Ishikawa (cell line): Measurements from ENCODE around the gene GDF15.

Experiments
- CEBPB ChIP-seq: IDR thresholded peaks from 2 replicates; pipeline ENCODE4 v1.6.1; 2012
- CREB1 ChIP-seq: IDR thresholded peaks from 2 replicates; pipeline ENCODE4 v1.6.1; 2012; ENCODE audit warnings: low read depth
- EGR1 ChIP-seq: IDR thresholded peaks from 2 replicates; pipeline ENCODE4 v1.6.1; 2012
- EP300 ChIP-seq: IDR thresholded peaks from 2 replicates; pipeline ENCODE4 v1.6.1; 2012; ENCODE audit warnings: borderline replicate concordance
- FOXM1 ChIP-seq: IDR thresholded peaks from 2 replicates; pipeline ENCODE4 v1.6.1; 2012; ENCODE audit warnings: low read depth, borderline replicate concordance
- NFIC ChIP-seq: IDR thresholded peaks from 2 replicates; pipeline ENCODE4 v1.6.1; 2012
- RAD21 ChIP-seq: IDR thresholded peaks from 2 replicates; pipeline ENCODE4 v1.6.1; 2012; ENCODE audit warnings: low read depth
- TAF1 ChIP-seq: IDR thresholded peaks from 2 replicates; pipeline ENCODE4 v1.6.1; 2012; ENCODE audit warnings: low read depth, mild to moderate bottlenecking
- TCF12 ChIP-seq: IDR thresholded peaks from 2 replicates; pipeline ENCODE4 v1.6.1; 2012; ENCODE audit warnings: low read depth
- TEAD4 ChIP-seq: IDR thresholded peaks from 2 replicates; pipeline ENCODE4 v1.6.1; 2012
- YY1 ChIP-seq: IDR thresholded peaks from 2 replicates; pipeline ENCODE4 v1.6.1; 2012; ENCODE audit warnings: low read depth
- ZBTB7A ChIP-seq: IDR thresholded peaks from 2 replicates; pipeline ENCODE4 v1.6.1; 2012; ENCODE audit warnings: low read depth
- TF ChIP-seq, protein P1 (sequence below): IDR thresholded peaks from 2 replicates; pipeline ENCODE4 v1.6.1; 2012; ENCODE audit warnings: low read depth, mild to moderate bottlenecking
- TF ChIP-seq, protein P2 (sequence below): IDR thresholded peaks from 2 replicates; pipeline ENCODE4 v1.6.1; 2012
- TF ChIP-seq, protein P3 (sequence below): IDR thresholded peaks from 2 replicates; pipeline ENCODE4 v1.6.1; 2012

GDF15 gene

DNA sequence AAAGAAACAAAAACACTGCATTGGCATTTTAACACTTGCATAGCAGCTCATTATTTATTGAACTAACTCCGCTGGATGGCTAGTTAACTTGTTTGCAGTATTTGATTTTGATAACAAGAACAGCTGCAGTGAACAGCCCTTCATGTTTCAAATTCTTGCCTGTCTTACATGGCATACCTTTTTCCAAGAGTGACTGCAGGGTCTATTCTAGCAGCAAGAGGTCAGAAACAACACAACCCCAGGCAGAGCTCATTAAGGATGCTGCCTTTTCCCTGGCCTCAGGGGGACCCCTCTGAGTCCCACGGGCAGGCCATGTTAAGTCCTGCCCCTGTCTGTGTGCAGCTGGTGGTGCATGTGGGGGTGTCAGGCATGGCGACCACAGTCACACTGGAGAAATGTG, 28.9 kb upstream of the GDF15 start:
- TF ChIP-seq, protein P1, sequence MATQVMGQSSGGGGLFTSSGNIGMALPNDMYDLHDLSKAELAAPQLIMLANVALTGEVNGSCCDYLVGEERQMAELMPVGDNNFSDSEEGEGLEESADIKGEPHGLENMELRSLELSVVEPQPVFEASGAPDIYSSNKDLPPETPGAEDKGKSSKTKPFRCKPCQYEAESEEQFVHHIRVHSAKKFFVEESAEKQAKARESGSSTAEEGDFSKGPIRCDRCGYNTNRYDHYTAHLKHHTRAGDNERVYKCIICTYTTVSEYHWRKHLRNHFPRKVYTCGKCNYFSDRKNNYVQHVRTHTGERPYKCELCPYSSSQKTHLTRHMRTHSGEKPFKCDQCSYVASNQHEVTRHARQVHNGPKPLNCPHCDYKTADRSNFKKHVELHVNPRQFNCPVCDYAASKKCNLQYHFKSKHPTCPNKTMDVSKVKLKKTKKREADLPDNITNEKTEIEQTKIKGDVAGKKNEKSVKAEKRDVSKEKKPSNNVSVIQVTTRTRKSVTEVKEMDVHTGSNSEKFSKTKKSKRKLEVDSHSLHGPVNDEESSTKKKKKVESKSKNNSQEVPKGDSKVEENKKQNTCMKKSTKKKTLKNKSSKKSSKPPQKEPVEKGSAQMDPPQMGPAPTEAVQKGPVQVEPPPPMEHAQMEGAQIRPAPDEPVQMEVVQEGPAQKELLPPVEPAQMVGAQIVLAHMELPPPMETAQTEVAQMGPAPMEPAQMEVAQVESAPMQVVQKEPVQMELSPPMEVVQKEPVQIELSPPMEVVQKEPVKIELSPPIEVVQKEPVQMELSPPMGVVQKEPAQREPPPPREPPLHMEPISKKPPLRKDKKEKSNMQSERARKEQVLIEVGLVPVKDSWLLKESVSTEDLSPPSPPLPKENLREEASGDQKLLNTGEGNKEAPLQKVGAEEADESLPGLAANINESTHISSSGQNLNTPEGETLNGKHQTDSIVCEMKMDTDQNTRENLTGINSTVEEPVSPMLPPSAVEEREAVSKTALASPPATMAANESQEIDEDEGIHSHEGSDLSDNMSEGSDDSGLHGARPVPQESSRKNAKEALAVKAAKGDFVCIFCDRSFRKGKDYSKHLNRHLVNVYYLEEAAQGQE, result no peak
- TF ChIP-seq YY1, result no peak
- TF ChIP-seq ZBTB7A, result no peak
- TF ChIP-seq, protein P2, sequence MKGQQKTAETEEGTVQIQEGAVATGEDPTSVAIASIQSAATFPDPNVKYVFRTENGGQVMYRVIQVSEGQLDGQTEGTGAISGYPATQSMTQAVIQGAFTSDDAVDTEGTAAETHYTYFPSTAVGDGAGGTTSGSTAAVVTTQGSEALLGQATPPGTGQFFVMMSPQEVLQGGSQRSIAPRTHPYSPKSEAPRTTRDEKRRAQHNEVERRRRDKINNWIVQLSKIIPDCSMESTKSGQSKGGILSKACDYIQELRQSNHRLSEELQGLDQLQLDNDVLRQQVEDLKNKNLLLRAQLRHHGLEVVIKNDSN, result no peak
- no peak for TF ChIP-seq TCF12

DNA sequence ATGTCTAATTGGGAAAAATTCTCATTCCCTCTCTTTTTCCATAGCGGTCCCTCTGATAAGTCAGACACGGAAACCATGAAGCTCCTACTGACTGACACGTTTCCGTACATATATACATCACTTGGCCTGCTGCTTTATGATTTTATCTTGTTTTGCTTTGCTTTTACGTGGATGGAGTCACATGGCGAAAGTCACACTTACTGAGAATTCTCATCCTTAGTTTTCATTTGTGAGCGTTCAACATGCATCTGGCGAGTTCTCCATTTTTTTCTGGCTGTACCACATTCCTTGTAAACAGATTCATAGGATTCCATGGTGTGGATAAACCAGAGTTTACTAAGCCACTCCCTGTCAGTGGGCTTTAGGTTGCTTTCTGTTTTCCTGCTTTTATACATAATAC, 24.3 kb upstream of the GDF15 start:
- TF ChIP-seq TCF12, result no peak
- no peak for TF ChIP-seq NFIC
- TF ChIP-seq EP300, result no peak
- TF ChIP-seq CREB1, result no peak
- no peak for TF ChIP-seq TEAD4
- TF ChIP-seq CEBPB, result no peak
- no peak for TF ChIP-seq YY1
- TF ChIP-seq EGR1, result no peak
- TF ChIP-seq, protein P3, sequence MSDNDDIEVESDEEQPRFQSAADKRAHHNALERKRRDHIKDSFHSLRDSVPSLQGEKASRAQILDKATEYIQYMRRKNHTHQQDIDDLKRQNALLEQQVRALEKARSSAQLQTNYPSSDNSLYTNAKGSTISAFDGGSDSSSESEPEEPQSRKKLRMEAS, result no peak
- TF ChIP-seq, protein P2, result no peak
- no peak for TF ChIP-seq ZBTB7A

DNA sequence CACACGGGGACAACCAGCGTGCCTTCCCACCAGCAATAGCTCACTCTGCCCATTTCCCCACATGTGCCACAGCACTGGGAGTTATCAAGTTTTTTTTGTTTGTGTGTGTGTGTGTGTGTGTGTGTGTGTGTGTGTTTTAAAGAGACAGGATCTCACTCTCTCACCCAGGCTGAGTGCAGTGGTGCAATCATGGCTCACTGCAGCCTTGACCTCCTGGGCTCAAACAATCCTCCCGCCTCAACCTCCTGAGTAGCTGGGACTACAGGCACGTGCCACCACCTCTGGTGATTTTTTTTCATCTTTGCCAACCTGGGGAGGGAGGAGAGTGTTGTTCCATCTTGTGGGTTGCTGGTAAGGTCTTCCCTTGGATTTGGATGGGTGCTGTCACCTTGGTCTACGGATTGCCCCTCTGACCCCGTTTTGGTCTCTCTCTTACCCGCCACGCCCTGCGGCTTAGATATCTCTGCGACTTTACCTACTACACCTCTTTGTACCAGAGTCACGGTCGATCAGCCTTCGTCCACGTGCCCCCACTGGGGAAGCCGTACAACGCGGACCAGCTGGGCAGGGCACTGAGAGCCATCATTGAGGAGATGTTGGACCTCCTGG, 22.9 kb upstream of the GDF15 start:
- TF ChIP-seq EGR1, result no peak
- TF ChIP-seq ZBTB7A, result no peak
- TF ChIP-seq CEBPB, result no peak
- TF ChIP-seq, protein P3, result no peak
- TF ChIP-seq TCF12, result no peak
- no peak for TF ChIP-seq RAD21
- TF ChIP-seq TEAD4, result no peak
- TF ChIP-seq, protein P1, result no peak
- no peak for TF ChIP-seq FOXM1
- no peak for TF ChIP-seq EP300
- TF ChIP-seq TAF1, result no peak
- TF ChIP-seq, protein P2, result no peak
- no peak for TF ChIP-seq YY1
- no peak for TF ChIP-seq CREB1
- no peak for TF ChIP-seq NFIC

DNA sequence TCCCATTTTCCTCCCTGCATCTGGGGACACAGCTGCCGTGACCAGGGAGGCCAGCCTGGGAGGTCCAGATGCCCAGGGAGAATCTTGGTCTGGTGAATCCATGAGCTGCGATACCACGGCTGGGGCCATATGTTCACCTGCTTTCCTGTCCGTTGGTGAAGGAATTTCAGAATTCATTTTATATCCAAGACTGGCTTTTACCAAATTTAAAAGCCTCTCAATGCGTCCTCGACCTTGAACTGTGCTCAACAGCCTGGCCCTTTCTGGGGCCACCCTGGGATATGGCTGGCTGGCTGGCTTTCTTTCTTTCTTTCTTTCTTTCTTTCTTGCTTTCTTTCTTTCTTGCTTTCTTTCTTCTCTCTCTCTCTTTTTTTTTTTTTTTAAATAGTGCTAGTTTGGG, 22.2 kb upstream of the GDF15 start:
- TF ChIP-seq, protein P2, result no peak
- TF ChIP-seq RAD21, result no peak
- no peak for TF ChIP-seq NFIC
- no peak for TF ChIP-seq EP300
- no peak for TF ChIP-seq CEBPB
- no peak for TF ChIP-seq TAF1

DNA sequence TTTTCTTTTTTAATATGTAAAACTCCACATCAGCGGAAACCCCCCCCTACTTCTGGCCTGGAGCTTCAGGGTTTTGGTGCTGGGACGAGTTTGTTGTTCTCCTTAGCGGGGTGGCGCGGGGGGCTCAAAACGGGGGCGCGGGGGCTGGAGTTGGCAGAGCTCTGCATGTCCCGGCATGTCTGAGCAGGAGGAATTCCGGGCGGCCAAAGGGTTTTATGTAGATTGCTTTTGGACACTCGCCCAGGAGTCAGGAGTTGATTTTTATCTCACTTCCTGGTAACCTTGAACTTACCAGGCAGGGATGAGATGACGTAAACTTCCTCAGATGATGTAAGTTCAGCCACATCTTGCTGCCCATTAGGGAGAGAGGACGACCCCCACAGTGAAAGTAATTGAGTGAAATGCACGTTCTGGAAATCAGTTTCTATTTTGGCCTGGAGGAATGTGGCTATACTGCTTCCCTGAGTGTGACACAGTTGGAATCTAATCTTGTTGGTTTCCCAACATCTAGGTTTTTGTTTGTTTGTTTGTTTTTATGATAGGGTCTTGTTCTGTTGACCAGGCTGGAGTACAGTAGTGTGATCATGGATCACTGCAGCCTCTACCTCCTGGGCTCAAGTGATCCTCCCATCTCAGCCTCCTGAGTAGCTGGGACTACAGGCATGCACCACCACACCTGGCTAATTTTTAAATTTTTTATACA, 21.0 kb upstream of the GDF15 start:
- TF ChIP-seq, protein P3, result peak; percentile 65
- TF ChIP-seq TAF1 (no peak), NFIC (peak; percentile 94), TCF12 (peak; percentile 93), CREB1 (peak; percentile 85), TEAD4 (peak; percentile 88), YY1 (no peak), EGR1 (peak; percentile 18; the same call in 1 of the 2 replicates), ZBTB7A (peak; percentile 85; the same call in 1 of the 2 replicates), RAD21 (no peak), FOXM1 (peak; percentile 75), EP300 (peak; percentile 89), CEBPB (peak; percentile 88)
- TF ChIP-seq, protein P1, result no peak
- TF ChIP-seq, protein P2, result peak; percentile 51; the same call in 1 of the 2 replicates
